Measurements from ENCODE around the gene RAB10.

GRCh38 chr2:26016012-26016705 lies 17.7 kb upstream of the RAB10 start:
- TF ChIP-seq, protein P1, sequence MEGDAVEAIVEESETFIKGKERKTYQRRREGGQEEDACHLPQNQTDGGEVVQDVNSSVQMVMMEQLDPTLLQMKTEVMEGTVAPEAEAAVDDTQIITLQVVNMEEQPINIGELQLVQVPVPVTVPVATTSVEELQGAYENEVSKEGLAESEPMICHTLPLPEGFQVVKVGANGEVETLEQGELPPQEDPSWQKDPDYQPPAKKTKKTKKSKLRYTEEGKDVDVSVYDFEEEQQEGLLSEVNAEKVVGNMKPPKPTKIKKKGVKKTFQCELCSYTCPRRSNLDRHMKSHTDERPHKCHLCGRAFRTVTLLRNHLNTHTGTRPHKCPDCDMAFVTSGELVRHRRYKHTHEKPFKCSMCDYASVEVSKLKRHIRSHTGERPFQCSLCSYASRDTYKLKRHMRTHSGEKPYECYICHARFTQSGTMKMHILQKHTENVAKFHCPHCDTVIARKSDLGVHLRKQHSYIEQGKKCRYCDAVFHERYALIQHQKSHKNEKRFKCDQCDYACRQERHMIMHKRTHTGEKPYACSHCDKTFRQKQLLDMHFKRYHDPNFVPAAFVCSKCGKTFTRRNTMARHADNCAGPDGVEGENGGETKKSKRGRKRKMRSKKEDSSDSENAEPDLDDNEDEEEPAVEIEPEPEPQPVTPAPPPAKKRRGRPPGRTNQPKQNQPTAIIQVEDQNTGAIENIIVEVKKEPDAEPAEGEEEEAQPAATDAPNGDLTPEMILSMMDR (IDR thresholded peaks at IDR 0.05) = no peak
- no peak for TF ChIP-seq POLR2A (IDR thresholded peaks at IDR 0.05)
- no peak for TF ChIP-seq POLR2AphosphoS5 (IDR thresholded peaks at IDR 0.05)
